Astrocyte of the spinal cord (primary cell): Measurements from ENCODE around the gene IFITM5.

Experiments
- DNase-seq: peaks from one replicate; pipeline ENCODE4 v3.0.0; 2011; ENCODE audit warnings: low read depth, low spot score
- H3K4me3 ChIP-seq: 2 replicates; pipeline ENCODE4 v1.5.1; 2011; ENCODE audit warnings: low read depth, mild to moderate bottlenecking, low read length, moderate library complexity
- in situ Hi-C: cut with HindIII; loops from 2 replicates; pipeline ENCODE4 v1.10.0; 2017; ENCODE audit warnings: low sequenced_read_pairs
- TF ChIP-seq, protein P1 (sequence below): IDR thresholded peaks from 2 replicates; pipeline ENCODE4 v1.5.1; 2012; ENCODE audit warnings: low read depth, mild to moderate bottlenecking, low read length, inconsistent platforms

The IFITM5 gene

DNA sequence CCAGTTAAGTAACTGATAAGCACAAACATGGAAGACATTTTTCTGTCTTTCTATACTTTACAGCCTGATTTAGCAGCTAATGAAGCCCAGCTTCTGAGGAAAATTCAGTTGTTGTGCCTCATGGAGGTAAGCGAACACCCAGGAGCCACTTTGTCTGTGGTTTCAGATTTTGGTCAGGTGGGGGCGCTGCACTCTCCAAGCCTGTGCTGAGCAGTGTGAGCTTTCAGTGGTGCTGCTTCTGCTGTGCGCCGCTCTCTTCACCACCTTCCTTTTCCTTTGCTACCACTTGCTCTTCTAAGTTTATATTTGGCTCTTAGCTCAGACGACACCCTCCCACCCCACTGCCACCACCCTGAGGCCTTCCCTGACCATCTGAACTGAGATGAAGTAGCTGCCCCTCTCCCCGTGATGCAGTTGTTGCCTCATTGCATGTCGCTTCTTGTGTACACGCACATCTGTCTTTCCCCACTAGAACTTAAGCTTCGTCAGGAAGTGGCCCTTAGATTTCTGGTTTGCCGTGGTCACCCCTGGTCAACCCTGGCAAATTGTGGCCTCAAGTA is 48.5 kb downstream of the IFITM5 start:
- no peak overlapping the region for H3K4me3 ChIP-seq
- peak; percentile 51 for DNase-seq
- TF ChIP-seq, protein P1, sequence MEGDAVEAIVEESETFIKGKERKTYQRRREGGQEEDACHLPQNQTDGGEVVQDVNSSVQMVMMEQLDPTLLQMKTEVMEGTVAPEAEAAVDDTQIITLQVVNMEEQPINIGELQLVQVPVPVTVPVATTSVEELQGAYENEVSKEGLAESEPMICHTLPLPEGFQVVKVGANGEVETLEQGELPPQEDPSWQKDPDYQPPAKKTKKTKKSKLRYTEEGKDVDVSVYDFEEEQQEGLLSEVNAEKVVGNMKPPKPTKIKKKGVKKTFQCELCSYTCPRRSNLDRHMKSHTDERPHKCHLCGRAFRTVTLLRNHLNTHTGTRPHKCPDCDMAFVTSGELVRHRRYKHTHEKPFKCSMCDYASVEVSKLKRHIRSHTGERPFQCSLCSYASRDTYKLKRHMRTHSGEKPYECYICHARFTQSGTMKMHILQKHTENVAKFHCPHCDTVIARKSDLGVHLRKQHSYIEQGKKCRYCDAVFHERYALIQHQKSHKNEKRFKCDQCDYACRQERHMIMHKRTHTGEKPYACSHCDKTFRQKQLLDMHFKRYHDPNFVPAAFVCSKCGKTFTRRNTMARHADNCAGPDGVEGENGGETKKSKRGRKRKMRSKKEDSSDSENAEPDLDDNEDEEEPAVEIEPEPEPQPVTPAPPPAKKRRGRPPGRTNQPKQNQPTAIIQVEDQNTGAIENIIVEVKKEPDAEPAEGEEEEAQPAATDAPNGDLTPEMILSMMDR: peak; percentile 75
- in situ Hi-C loops: no loop called here

DNA sequence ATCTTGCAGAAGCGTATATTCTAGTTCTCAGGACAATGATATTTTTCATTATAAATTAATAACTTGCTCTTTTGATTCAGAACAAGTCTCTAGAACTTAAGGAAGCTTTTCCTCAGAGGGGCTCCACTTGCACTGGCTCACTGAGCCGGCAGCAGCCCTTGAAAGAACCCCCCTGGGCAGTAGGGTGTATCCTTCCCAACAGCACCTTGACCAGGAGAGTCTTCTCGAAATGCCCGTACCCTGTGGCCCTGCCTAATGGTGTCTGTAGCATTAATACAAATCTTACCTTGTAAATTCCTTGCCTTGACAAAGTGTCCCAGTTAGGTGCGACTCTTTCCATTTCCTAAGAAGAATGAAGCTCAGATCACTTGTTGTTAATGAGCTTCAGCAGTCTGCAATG is 49.1 kb downstream of the IFITM5 start:
- no peak for DNase-seq
- no peak overlapping the region for H3K4me3 ChIP-seq

DNA sequence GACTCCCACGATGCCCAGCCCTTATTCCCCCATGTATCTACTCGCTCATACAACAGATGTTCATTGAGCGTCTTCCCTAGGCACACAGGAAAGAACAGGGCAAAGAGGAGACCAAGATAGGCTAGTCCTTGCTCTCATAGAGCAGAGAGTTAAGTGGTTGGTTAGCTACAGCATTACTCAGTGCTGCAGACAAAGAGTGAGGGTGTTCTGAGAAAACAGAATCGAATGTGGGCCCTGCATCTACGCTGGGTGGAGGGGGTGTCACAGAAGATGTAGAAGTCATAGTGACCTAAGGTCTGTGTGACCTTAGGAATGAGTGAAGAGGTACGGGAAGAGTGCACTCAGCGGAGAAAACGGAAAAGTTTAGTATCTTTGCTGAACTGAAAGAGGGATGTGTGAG is 50.3 kb downstream of the IFITM5 start:
- TF ChIP-seq, protein P1: no peak
- in situ Hi-C loops: no loop called here
- DNase-seq: no peak
- no peak overlapping the region for H3K4me3 ChIP-seq

More for the DNA sequence above, 49.1 kb downstream of the IFITM5 start:
- in situ Hi-C loops: no loop called here
- TF ChIP-seq, protein P1: no peak
